ENCODE results near the gene MYL10.

DNA sequence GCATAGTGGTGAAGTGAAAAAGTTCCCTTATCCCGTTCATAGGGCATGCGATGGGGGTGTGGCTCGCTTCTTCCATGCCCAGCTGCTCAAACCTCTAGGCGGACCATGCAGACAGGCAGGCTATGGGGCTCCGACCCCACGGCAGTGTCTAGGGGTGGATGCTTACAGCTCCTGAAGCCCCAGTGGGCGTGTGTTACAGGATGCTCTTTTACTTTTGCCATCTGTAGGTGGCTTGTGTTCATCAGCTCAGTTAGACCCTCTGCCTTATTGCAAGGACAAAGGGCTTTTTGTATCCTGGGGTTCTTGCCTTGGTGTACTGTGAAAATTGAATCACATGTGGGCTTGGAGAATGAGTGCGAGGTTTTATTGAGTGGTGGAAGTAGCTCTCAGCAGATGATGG, at the start of gene MYL10:
- no peak for TF ChIP-seq ZNF274 (IDR thresholded peaks at IDR 0.05; ENCODE audit: low read depth, low read length)
- no peak for TF ChIP-seq SUZ12 (IDR thresholded peaks at IDR 0.05; ENCODE audit: extremely low read depth, insufficient read depth, insufficient read length)

Measured in NT2/D1 (cell line).